K562 (cell line): ENCODE measurements around the gene SLC25A42. TPM values are rescaled to one million over a fixed set of nuclear protein-coding genes. Genes with fewer than 3 reads are reported as not detected.

Source experiments
- EGR1 ChIP-seq: fragments of 450-650 bp; conservative IDR thresholded peaks from 2 replicates; pipeline ENCODE4 v1.6.1; 2017; ENCODE audit warnings: mild to moderate bottlenecking
- GABPA ChIP-seq: fragments of 200-800 bp; sonication (Bioruptor generic); conservative IDR thresholded peaks from 2 replicates; pipeline ENCODE4 v1.6.1; 2016; ENCODE audit warnings: low read depth, missing genetic modification characterization, missing compliant biosample characterization
- KDM4B ChIP-seq, 2 experiments: fragments of 450-650 bp in 1 of 2; sonication (generic) in 1 of 2; IDR thresholded peaks; 2 replicates each; pipeline ENCODE4 v1.6.1; 2016 to 2017; ENCODE audit warnings: borderline replicate concordance in 2 of 2, antibody characterized with exemption in 1 of 2, low read depth in 1 of 2, mild to moderate bottlenecking in 1 of 2
- NCOA4 ChIP-seq: fragments of 450-650 bp; IDR thresholded peaks from 2 replicates; pipeline ENCODE4 v1.6.1; 2018; ENCODE audit warnings: mild to moderate bottlenecking; ENCODE audit not compliant: partially characterized antibody
- NEUROD1 ChIP-seq: fragments of 150-350 bp; IDR thresholded peaks from 2 replicates; pipeline ENCODE4 v1.6.1; 2014; ENCODE audit warnings: borderline replicate concordance, low read length, low read depth; ENCODE audit not compliant: partially characterized antibody
- NR2C1 ChIP-seq, 2 experiments: fragments of 450-650 bp; IDR thresholded peaks; 2 replicates each; pipeline ENCODE4 v1.6.1; 2017; ENCODE audit warnings: mild to moderate bottlenecking in 2 of 2, antibody characterized with exemption in 1 of 2, inconsistent platforms in 1 of 2, missing compliant biosample characterization in 1 of 2, missing genetic modification characterization in 1 of 2
- SIX5 ChIP-seq, 2 experiments: IDR thresholded peaks; 2 replicates each; pipeline ENCODE4 v1.6.1; 2011; ENCODE audit warnings: low read length in 2 of 2, borderline replicate concordance in 1 of 2, low read depth in 1 of 2, mild to moderate bottlenecking in 1 of 2, moderate library complexity in 1 of 2; ENCODE audit not compliant: insufficient read depth in 1 of 2
- THRAP3 ChIP-seq: fragments of 450-650 bp; IDR thresholded peaks from 2 replicates; pipeline ENCODE4 v1.6.1; 2016; ENCODE audit warnings: mild to moderate bottlenecking, inconsistent platforms, borderline replicate concordance
- ZNF140 ChIP-seq: fragments of 250-450 bp; sonication (Bioruptor Pico); IDR thresholded peaks from 2 replicates; pipeline ENCODE4 v1.8.0; 2021; ENCODE audit warnings: moderate library complexity, mild to moderate bottlenecking, inconsistent platforms
- ZNF3 ChIP-seq: fragments of 250-450 bp; sonication (Bioruptor Pico); IDR thresholded peaks from 2 replicates; pipeline ENCODE4 v1.5.0; 2021; ENCODE audit warnings: mild to moderate bottlenecking, moderate library complexity
- ZNF431 ChIP-seq: sonication (generic); formaldehyde crosslinking; IDR thresholded peaks from 2 replicates; pipeline ENCODE4 v1.8.0; 2022; ENCODE audit warnings: mild to moderate bottlenecking, missing genetic modification reagents
- ZNF609 ChIP-seq: sonication (generic); formaldehyde crosslinking; IDR thresholded peaks from 2 replicates; pipeline ENCODE4 v1.8.1; 2023; ENCODE audit warnings: missing genetic modification reagents, mild to moderate bottlenecking, borderline replicate concordance
- polyA plus RNA-seq, 8 experiments: library from polyadenylated mRNA; depleted of rRNA in 4 of 8; stranded (reverse) in 5 of 8; unstranded in 3 of 8; fragments of >200 nt; fragmentation: Nextera tagmentation in 2 of 8; fragmentation: Illumina TruSeq in 1 of 8; extraction: Ambion mirVana in 2 of 8; extraction: Trizol in 1 of 8; gene quantifications; 2 replicates each; pipeline versions ENCODE4 v1.2.1 to v1.2.3, GENCODE V29; 2011 to 2014; ENCODE audit warnings: inconsistent platforms in 1 of 8, missing spikeins in 1 of 8
- total RNA-seq, 7 experiments: library from RNA; depleted of rRNA in 6 of 7; stranded (reverse); fragments of >200 nt in 6 of 7; fragmentation: Illumina TruSeq in 2 of 7; extraction: Trizol in 2 of 7; gene quantifications; 2 replicates each; pipeline versions ENCODE4 v1.2.1 to v1.2.3, GENCODE V29; 2011 to 2021; ENCODE audit warnings: low replicate concordance in 1 of 7

SLC25A42 gene
- total and polyA plus RNA-seq, 9 of the 15 experiments (the other 6 are each of a cell fraction or from before 2014, with no cell fraction given): 0.59 to 32.2 (median 14.1) TPM

- no peak for TF ChIP-seq ZNF609 (CRISPR knock-in tag)
- no peak for TF ChIP-seq ZNF431 (CRISPR knock-in tag)
- TF ChIP-seq THRAP3: no peak
- no peak for TF ChIP-seq NR2C1 (IDR thresholded peaks at IDR 0.05)
- 0 out of 2 replicates have a peak, but pooled peaks have one; percentile 24 for TF ChIP-seq NR2C1 (tag; IDR thresholded peaks at IDR 0.05)
- TF ChIP-seq ZNF140 (CRISPR knock-in tag): no peak
- 0 out of 2 replicates have a peak, but pooled peaks have one; percentile 16 for TF ChIP-seq EGR1
- no peak for TF ChIP-seq ZNF3
- TF ChIP-seq KDM4B (IDR thresholded peaks at IDR 0.05; ENCODE audit: borderline replicate concordance in 2 of 2, low read depth in 1 of 2): no peak
- no peak; the same call in 1 of the 2 replicates for TF ChIP-seq GABPA
- no peak for TF ChIP-seq NCOA4
- no peak for TF ChIP-seq SIX5 (IDR thresholded peaks at IDR 0.05; ENCODE audit: borderline replicate concordance in 1 of 2, insufficient read depth in 1 of 2, low read depth in 1 of 2, low read length in 2 of 2)
- TF ChIP-seq NEUROD1: no peak
Measured at GRCh38 chr19:19064098-19064722, 416 bp downstream of the SLC25A42 start (continued).
